HG03354 (cell line): ENCODE data around the gene ABHD17C.

Experiments
- ATAC-seq: cut with Tn5 transposase; IDR thresholded peaks from one replicate; pipeline ENCODE4 v1.9.1; 2021; ENCODE audit warnings: mild to moderate bottlenecking; ENCODE audit not compliant: unreplicated experiment, poor library complexity, severe bottlenecking

Gene ABHD17C

DNA sequence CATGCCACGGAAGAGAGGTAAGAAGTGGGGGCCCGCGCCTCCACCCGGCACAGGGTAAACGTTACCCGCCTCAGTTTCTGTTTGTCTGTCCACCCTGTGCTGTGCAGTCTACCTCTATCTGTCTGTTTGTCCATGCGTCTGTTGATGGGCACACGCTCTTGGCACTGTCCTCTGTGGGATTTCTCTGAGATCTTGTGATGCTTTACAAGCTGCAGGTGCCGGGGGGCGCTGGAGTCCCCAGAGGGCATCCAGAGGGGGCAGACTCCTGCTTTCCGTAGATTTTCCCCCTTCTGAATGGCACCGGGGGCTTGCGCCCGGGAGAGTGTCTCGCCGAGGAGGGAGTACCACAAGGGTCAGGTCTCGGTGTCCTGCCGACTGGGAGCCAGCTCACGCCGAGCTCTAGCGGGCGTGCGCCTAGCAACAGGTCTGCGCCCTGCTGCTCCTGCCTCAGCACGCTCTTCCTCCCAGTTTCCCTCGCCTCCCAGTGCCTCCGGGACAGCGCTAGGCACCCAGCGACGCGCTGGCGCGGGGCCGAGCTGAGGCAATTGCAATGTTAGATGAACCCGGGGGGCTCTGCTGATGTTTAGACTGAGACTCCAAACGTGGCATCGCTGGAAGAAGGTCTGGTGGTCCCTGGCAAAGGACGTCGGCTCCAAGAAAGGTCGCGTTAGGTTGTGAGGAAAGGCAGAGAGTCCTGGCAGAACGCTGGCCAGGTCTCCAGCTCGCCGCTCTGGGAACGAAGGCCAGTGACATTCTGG lies 84.7 kb downstream of the ABHD17C start:
- no peak for ATAC-seq

DNA sequence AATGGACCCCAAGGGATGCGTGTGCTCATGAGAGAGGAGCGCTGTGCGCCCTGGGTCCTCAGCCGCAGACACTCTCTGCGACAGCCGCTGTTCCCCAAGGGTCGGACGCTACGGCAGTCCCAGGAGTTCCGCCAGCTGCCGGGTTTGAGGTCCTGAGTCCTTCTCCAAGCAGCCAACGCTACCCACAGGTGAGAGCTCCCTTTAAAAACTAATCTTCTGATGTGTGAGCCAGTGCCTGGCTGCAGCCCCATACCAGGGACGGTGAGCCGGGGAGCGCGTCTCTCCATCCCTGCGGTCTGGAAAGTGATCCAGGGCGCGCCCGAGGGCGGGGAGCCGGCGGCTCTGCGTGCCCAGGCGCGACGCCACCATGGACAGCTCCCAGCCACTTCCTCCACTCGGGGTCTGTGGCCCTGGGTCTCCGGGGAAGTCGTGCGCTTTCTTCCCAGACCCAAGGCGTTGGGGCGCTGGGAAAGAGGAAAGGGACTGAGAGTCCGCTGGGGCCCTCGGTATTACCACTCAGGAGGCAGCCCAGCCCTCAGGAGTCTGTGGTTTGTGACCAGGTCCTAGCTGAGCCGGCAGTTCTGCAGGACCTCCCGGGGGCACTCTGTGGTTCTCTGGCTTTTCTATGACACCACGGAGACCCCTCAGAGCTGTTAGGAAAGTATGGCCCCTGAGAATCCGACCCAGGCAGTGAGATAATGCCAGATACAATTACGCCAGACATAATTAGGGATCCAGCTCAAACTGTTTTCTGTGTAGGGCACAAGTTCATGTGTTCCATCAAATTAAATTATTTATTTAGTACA lies 85.5 kb downstream of the ABHD17C start:
- no peak for ATAC-seq

DNA sequence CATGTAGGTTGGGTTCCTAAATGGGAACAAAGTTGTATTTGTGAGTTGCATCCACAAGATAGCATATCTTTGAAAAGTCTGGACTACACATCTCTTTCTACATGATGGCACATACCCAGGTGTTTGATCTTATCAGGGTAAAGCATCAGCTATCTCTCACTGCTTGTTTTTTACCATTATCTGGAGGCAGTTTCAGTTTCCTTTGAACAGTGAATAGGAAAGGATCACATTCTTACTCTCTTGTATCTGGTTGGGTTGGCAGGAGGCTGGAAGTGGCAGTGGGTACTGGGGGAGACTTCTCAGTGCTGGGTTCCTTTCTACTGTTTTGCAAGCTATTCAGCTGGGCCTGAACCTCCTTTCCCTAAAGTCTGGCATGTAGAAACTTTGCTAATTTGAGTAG lies 88.2 kb downstream of the ABHD17C start:
- ATAC-seq = no peak

DNA sequence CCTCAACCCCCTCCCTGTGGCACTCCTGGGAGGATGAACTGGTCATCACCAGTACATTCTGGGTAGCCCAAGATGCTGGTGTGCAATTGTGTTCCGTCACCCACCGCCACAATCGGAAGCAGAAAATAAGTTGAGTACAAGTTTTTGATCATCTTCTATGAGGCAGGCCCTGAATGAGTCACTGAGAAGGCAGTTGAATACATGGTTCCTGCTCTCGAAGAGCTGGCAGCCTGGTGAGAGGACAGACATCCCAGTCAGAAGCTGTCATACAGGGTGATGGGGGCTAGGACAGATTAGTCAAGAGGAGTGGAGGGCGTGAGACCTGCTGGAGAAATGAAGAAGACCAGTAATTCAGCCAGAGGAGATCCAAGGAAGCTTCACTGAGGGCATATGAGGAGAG lies 90.2 kb downstream of the ABHD17C start:
- ATAC-seq = no peak

DNA sequence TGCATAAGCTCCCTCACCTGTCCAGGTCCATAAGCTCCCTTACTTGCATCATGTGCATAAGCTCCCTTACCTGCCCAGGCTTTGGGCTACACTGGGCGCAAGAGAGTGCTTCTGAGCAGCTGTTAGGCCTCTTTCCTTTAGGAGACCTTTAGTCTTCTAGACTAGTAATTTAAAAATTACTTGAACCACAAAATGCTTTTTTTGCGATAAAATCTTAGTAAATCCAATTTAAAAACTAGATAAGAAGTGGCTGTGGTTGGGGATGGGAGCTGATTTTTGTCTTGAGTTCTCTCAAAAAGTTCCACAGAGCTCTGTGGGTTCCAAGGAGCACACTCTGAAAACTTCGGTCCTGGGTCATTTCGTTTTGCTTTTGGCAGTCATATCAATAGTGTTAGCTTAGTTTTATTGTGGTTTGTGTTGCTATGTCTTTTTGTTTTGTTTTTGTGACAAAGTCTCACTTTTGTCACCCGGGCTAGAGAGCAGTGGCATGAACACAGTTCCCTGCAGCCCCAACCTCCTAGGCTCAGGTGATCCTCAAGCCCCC lies 90.8 kb downstream of the ABHD17C start:
- ATAC-seq = no peak

DNA sequence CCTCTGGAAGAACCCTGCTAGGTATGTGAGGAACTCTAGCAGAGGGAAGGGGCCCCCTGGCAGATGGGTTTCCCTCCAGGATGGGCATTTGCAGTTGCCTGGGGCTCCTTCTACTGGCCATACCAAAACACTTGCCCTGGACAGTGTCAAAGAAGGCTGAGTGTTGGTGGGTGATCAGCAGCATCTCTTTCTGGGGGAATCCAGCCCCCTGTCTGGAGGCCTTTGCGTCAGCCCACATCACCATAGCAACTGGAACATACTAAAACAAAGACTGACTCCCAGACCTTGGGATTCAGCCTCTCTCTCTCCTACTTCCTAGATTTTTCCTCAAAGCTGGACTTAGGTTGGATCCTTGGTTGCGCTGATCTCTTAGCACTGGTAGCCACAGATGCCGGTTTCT lies 92.2 kb downstream of the ABHD17C start:
- ATAC-seq = no peak

DNA sequence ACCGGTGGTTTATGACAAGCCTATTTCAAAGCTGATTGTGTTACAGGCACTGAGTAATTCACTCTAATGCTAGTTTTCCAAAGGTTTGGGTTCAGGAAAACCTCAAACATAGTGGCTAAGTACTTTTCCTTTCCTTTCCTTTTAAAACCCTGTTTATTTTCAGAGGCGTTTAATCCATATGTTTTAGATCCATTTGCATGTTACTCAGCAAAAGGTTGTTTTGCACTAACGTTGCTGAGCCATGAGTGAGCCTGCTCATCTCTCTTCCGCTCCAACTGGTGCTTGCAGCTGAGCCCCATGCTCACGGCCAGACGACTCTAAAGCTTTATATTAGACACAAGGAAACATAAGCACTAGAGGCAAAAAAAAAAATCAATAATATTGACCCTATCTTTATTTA lies 93.4 kb downstream of the ABHD17C start:
- no peak for ATAC-seq

DNA sequence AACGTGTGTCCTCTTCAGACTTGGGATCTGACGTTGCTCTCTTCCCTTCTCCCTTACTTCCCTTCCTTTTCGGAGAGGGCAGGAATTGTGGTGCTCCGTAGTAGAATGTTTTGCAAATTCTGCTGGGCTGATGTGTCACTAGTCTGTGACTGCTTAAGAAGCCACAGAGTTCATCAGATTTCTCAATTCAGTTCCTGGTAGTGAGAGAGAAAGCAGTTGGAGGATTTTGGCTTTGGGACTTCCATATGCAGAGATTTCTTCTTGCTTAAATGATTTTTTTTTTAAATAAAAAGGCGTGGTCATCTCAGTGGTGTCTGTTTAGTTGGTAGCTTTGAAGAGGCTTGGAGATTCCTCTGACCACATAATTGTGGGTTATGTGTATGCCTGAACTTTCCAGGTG lies 94.2 kb downstream of the ABHD17C start:
- no peak for ATAC-seq

DNA sequence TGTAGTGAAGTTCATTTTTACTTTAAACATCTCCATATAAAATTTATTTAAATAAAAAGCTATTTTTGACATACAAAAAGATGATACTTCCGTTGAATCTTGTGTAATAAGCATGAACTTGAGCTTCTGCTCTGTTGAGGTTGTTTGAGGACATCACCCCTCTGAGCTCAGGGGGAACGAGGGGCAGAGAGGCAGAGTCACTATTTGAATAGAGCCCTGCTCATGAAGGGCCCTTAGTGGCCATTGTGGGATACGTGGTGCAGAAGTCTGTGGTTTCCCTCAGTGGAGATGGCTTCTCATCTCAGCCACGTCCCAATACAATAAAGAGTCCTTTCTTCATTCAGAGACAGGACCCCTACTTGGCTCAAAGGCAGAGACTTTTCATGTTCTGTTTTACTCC lies 94.7 kb downstream of the ABHD17C start:
- no peak for ATAC-seq

DNA sequence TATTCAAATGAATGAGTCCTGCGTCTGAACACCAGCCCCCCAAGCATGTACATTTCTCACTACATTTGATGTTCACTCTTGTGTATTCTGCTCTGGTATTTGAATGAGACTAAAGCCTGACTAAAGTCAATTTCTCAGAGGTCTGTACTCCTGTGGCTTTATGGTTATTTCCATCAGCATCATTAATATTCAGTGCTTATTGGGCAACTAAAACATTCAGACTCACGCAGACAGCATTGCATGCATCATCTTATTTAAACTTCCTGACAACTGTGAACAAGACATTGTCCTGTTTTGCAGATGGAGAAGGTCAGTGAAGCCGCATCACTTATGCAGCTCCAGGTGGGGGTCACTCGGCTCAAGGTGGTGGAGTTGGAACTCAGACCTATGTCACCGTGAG lies 95.1 kb downstream of the ABHD17C start:
- ATAC-seq = no peak

DNA sequence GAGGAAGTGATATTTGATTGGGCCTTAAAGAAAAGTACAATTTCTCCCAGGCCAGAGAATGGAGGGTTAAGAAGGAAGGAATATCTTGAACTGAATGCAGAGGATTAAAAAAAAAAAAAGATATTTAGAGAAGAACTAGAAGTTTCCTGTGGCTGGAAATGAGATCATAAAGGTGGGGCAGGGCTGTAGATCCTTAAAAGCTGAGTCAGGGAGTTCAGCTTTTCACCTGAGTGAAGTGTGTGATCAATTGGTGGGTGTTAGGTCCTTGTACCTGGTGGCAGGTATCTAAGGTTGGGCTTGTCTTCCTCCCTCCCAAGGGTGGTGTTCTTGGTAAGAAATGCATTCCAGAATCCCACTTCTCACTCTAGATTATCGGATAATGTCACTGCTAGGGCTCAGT lies 95.9 kb downstream of the ABHD17C start:
- no peak for ATAC-seq

DNA sequence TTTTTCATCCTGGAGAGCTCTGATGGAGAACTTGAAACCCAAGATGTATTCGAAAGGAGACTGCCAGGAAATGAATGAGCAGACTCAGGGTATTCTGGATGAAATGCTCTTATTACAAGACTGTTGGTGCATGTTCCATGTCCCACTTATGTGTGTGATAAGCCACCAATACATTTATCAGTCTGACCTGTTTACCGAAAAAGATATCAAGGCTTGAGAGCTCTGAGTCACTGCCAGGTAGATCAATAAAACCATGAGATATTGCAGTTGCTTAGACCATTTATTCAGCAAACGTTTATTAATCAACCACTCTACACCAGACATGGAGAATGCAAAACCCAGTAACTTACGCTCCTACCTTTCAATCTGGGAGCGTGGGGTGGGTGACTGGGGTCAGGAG lies 101.3 kb downstream of the ABHD17C start:
- no peak for ATAC-seq

DNA sequence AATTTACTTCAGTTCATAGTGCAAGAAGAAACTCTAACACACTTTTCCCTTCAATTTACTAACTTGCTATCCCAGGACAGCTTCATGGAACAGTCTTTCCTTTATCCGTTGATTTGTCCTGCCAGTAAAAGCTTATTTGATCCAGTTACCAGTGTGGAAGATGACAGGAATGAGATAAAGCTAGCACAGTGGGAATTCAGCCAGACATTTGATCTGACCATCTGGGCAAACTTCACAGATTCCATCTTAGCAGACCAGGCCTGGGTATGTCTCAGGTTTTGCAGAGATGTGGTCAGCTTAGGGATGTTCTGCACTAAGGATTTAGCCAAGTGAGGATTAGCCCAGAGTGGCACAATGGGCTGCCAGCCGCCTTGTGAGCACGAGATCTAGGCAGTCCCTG lies 103.8 kb downstream of the ABHD17C start:
- no peak for ATAC-seq

DNA sequence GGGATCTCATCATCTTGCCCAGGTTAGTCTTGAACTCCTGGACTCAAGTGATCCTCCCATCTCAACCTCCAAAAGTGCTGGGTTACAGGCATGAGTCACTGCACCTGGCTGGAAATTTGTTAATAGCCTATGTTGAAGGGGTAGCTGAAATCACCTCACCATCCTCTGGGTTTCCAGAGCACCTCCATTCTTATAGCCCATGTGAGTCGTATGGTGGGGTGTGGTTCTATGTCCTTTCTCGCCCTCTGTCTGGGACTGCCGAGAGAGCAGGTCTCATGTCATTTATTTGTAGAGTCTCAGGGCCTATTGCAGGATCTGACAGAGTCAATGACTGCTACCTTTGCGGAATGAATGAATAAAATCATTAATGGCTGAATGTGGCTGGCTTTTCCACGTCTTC lies 105.0 kb downstream of the ABHD17C start:
- ATAC-seq = no peak

DNA sequence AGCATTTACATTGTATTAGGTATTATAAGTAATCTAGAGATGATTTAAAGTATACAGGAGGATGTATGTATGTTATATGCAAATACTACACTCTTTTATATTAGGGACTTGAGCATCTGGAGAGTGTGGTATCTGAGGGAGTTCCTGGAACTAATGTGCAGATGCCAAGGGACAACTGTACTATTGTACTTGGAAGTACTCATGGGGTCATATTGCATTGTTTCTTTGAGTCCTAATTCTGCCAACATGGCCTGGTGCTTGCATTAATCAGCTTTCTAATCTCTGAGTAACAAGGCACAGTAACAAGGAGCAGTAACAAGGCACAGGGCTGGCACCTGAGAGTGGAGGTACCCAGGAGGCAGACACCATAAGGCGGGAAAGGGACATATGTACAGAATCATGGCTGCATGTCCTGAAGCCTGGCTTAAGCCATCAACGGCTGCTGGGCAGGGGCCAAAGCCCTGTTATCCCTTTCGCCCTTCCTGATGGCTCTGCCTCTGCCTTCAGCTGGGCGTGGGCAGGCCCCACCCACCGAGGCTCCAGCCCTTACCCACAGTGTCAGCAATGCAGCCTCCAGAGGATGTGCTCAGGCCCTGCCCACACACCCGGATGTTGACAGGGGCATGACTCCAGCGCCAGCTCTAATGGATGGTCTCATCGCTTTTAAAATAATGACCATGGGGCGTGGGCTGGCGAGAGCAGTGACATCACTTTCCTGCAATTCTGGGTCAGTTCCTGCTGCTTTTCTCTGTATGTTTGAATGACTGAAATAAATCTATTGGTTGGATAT lies 107.0 kb downstream of the ABHD17C start:
- no peak for ATAC-seq

DNA sequence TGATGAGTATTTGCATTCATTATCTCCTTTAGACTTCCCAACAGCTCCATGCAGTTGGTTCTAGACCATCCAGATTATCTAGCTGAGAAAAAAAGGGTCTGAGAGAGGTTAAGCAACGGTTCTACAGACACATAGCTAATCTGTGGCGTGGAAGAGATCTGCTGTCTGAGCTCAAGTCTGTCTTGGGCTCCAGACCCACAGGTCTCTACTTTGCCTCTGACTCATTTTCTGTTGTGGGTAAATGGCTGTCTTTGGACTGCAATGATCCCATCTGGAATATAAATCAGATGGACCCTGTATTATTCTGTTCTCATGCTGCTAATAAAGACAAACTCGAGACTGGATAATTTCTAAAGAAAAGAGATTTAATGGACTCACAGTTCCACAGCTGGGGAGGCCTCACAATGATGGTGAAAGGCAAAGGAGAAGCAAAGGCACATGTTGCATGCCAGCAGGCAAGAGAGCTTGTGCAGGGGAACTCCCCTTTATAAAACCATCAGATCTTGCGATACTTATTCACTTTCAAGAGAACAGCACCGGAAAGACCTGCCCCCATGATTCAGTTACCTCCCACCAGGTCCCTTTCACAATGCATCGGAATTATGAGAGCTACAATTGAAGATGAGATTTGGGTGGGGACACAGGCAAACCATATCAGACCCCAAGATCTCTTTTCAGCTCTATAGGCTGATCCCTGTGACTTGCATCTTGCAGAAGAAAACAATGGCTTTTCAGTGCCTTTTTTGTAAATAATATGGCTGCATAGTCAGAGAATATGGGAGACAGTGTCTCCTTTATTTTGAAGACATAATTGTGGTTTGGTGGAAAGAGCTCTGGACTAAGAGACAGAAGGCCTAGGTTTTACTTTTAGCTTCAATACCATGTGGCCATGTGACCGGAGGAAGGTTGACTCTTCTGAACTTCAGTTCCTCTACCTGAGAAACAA lies 108.7 kb downstream of the ABHD17C start:
- ATAC-seq = no peak

DNA sequence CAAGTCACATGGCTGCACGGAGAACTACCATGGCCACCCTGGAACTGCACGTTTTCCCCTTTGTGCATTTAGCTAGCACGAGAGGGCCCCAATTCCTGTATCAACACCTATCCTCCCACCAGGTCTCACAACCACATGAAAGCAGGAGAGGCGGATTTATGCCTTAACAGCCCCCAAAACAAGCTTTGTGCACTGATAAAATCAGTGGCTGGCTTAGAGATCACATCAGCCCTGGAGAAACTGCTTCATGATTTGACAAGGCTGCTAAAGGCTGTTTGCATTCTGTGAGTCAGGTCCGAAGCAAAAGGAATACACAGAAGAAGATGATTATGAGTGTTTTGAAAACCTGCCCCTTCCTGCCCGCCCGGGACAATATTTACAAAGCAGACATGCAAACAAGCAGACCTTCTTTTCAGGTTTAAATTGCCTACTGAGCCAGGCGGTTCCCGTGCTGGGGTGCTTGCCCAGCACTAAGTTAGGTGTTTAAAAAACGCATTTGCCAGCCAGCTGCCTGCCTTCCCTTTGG lies 109.9 kb downstream of the ABHD17C start:
- no peak for ATAC-seq
